Osteoblast (primary cell): Measurements from ENCODE around the gene KRT78. TPM values are rescaled to one million over a fixed set of nuclear protein-coding genes. Genes with fewer than 3 reads are reported as not detected.

Source experiments
- DNase-seq: peaks from one replicate; pipeline ENCODE4 v3.0.0; 2011; ENCODE audit warnings: low spot score, mixed read lengths; ENCODE audit not compliant: insufficient read length; ENCODE audit errors: missing footprints
- H2AFZ ChIP-seq: 2 replicates; pipeline ENCODE4 v1.6.0; 2011; ENCODE audit warnings: mild to moderate bottlenecking, low read length
- H3K27ac ChIP-seq: 2 replicates; pipeline ENCODE4 v1.5.1; 2011; ENCODE audit warnings: mild to moderate bottlenecking, low read depth, low read length, moderate library complexity
- H3K27me3 ChIP-seq: 2 replicates; pipeline ENCODE4 v1.6.0; 2012; ENCODE audit warnings: mild to moderate bottlenecking, control low read depth, inconsistent platforms, low read length, moderate library complexity; ENCODE audit not compliant: insufficient read depth
- H3K36me3 ChIP-seq: 2 replicates; pipeline ENCODE4 v1.5.1; 2011; ENCODE audit warnings: mild to moderate bottlenecking, low read length, control low read depth, moderate library complexity; ENCODE audit not compliant: insufficient read depth
- H3K4me1 ChIP-seq: 2 replicates; pipeline ENCODE4 v1.5.1; 2011; ENCODE audit warnings: mild to moderate bottlenecking, low read length, control low read depth, moderate library complexity; ENCODE audit not compliant: insufficient read depth
- H3K4me2 ChIP-seq: 2 replicates; pipeline ENCODE4 v1.6.0; 2011; ENCODE audit warnings: mild to moderate bottlenecking, low read length; ENCODE audit not compliant: insufficient read depth
- H3K4me3 ChIP-seq: fragments of 200-600 bp; sonication (generic); 3 replicates; pipeline ENCODE4 v1.5.1; 2012; ENCODE audit warnings: mild to moderate bottlenecking, low read length, inconsistent platforms; ENCODE audit not compliant: insufficient read depth
- H3K79me2 ChIP-seq: 2 replicates; pipeline ENCODE4 v1.6.0; 2012; ENCODE audit warnings: mild to moderate bottlenecking, low read length, control low read depth, inconsistent platforms; ENCODE audit not compliant: insufficient read depth
- H3K9me3 ChIP-seq: 2 replicates; pipeline ENCODE4 v1.5.1; 2011; ENCODE audit warnings: low read depth, low read length, control low read depth
- H4K20me1 ChIP-seq: 2 replicates; pipeline ENCODE4 v1.6.0; 2012; ENCODE audit warnings: mild to moderate bottlenecking, low read length, control low read depth; ENCODE audit not compliant: insufficient read depth
- total RNA-seq: library from RNA; depleted of rRNA; stranded (reverse); fragments of >200 nt; gene quantifications from 2 replicates; pipeline ENCODE4 v1.2.3, GENCODE V29; 2012
- TF ChIP-seq, protein P1 (sequence below): IDR thresholded peaks from 2 replicates; pipeline ENCODE4 v1.5.1; 2011; ENCODE audit warnings: mild to moderate bottlenecking, low read depth, low read length, moderate library complexity; ENCODE audit errors: extremely low read depth

KRT78 gene
- total RNA-seq, 1 donor, result not detected

GRCh38 chr12:52835271-52836041 is 13.3 kb downstream of the KRT78 start:
- Histone ChIP-seq H4K20me1 (no peaks in the 10 kb centered on the region), H3K4me1 (peaks cover 28% of the 10 kb centered on the region), H3K27ac (peak overlapping the region; percentile 72), H3K27me3 (no peaks in the 10 kb centered on the region), H3K4me2 (peak overlapping the region; percentile 30), H3K79me2 (no peaks in the 10 kb centered on the region), H2AFZ (peak overlapping the region; percentile 29), H3K9me3 (no peaks in the 10 kb centered on the region), H3K4me3 (no peak overlapping the region), H3K36me3 (no peaks in the 10 kb centered on the region)
- no peak for DNase-seq
- TF ChIP-seq, protein P1, sequence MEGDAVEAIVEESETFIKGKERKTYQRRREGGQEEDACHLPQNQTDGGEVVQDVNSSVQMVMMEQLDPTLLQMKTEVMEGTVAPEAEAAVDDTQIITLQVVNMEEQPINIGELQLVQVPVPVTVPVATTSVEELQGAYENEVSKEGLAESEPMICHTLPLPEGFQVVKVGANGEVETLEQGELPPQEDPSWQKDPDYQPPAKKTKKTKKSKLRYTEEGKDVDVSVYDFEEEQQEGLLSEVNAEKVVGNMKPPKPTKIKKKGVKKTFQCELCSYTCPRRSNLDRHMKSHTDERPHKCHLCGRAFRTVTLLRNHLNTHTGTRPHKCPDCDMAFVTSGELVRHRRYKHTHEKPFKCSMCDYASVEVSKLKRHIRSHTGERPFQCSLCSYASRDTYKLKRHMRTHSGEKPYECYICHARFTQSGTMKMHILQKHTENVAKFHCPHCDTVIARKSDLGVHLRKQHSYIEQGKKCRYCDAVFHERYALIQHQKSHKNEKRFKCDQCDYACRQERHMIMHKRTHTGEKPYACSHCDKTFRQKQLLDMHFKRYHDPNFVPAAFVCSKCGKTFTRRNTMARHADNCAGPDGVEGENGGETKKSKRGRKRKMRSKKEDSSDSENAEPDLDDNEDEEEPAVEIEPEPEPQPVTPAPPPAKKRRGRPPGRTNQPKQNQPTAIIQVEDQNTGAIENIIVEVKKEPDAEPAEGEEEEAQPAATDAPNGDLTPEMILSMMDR, result no peak

DNA sequence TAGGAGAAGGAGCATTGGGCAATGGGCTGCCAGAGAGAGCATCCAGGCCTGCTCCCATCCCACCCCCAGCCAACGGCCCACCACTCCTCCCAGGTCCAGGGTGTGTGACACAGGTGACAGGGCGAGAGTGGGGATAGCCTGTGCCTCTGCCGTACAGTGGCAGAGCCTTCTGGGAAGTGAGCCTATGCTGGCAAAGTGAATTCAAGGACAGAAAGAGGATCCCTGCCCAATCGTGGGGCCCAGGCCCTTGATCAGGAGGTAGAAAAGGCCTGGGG is 14.1 kb downstream of the KRT78 start:
- H4K20me1 ChIP-seq, result no peaks in the 10 kb centered on the region
- H3K79me2 ChIP-seq, result no peaks in the 10 kb centered on the region
- no peak overlapping the region for H3K4me3 ChIP-seq
- H3K27me3 ChIP-seq, result no peaks in the 10 kb centered on the region
- no peaks in the 10 kb centered on the region for H3K36me3 ChIP-seq
- H3K4me1 ChIP-seq, result peaks cover 28% of the 10 kb centered on the region
- no peak overlapping the region for H3K27ac ChIP-seq
- H3K9me3 ChIP-seq, result no peaks in the 10 kb centered on the region
- H2AFZ ChIP-seq, result no peak overlapping the region
- H3K4me2 ChIP-seq, result no peak overlapping the region
- TF ChIP-seq, protein P1, result no peak
- peak; percentile 70 for DNase-seq

DNA sequence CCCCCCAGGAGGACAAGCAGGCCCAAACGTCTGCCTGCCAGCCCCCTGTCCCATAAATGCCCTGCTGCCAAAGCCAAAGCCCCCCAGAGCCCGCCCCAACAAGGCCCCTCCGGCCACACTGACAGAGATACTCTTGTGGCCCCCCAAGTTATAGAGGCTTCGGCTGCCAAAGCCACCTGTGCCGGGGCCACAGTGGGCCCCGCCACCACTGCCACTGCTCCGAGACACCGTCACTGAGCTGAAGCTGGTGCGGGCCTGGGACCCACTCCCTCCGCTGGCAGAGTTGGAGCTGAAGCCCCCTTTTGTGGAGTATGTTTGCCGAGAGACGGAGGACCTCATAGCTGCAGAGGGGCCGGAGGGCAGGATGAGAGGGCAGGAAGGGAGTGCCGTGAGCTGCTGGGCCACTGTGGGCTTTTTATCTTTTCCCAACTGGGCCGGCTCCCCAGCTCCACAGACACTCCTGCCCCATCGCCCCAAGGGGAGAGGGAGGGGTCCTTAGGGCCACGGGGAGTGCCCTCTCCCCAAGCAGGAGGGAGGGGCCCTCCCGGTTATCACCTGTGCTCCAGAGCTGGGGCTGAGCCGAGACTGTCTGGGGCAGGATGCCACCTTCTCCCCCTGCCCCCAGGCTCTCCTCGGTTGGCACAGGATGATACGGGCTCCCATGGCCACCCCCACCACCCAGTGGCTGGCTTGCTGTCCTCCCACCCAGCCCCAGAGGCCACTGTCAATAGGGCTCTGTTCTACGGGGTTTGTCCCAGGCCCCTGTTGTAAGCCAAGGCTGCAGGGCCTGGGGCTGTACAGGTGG is 14.7 kb downstream of the KRT78 start, which contains the start of gene KRT79:
TSS of gene KRT79 (minus strand) at position 390 of the 805 bp plus-strand sequence. CDS start at position 339, 51 bp downstream.
- no peaks in the 10 kb centered on the region for H3K79me2 ChIP-seq
- no peak within 1 kb of the TSS for H2AFZ ChIP-seq
- H3K9me3 ChIP-seq, result no peaks in the 10 kb centered on the region
- H3K27me3 ChIP-seq, result no peaks in the 10 kb centered on the region
- peaks cover 28% of the 10 kb centered on the region for H3K4me1 ChIP-seq
- peak; percentile 56 for DNase-seq
- no peaks in the 10 kb centered on the region for H4K20me1 ChIP-seq
- TF ChIP-seq, protein P1, result no peak
- no peak within 1 kb of the TSS for H3K27ac ChIP-seq
- H3K4me3 ChIP-seq, result no peak within 1 kb of the TSS
- H3K36me3 ChIP-seq, result no peaks in the 10 kb centered on the region
- H3K4me2 ChIP-seq, result no peak within 1 kb of the TSS
